Smooth muscle cell (in vitro differentiated cells): ENCODE measurements around the gene CNOT1. TPM values are rescaled to one million over a fixed set of nuclear protein-coding genes. Genes with fewer than 3 reads are reported as not detected.

Experiments
- DNase-seq: peaks from one replicate; lab custom pipeline; 2025; ENCODE audit not compliant: unreplicated experiment; lab: John Stamatoyannopoulos, UW
- H2AFZ ChIP-seq: fragments of 200-600 bp; sonication (generic); 2 replicates; pipeline ENCODE4 v1.6.0; 2016; ENCODE audit warnings: antibody characterized with exemption, low read depth, mild to moderate bottlenecking
- H3F3A ChIP-seq: fragments of 200-600 bp; sonication (generic); 2 replicates; pipeline ENCODE4 v1.6.0; 2017; ENCODE audit warnings: antibody characterized with exemption, low read depth
- H3K27ac ChIP-seq: fragments of 200-600 bp; sonication (generic); 2 replicates; pipeline ENCODE4 v1.5.1; 2016; ENCODE audit warnings: low read depth, mild to moderate bottlenecking
- H3K27me3 ChIP-seq: fragments of 200-600 bp; sonication (generic); 2 replicates; pipeline ENCODE4 v1.6.1; 2016; ENCODE audit warnings: low read depth, mild to moderate bottlenecking
- H3K36me3 ChIP-seq: fragments of 200-600 bp; sonication (generic); 2 replicates; pipeline ENCODE4 v1.5.1; 2016; ENCODE audit warnings: low read depth
- H3K4me1 ChIP-seq: fragments of 200-600 bp; sonication (generic); 2 replicates; pipeline ENCODE4 v1.5.1; 2016; ENCODE audit warnings: low read depth
- H3K4me2 ChIP-seq: fragments of 200-600 bp; sonication (generic); 2 replicates; pipeline ENCODE4 v1.6.0; 2016; ENCODE audit warnings: mild to moderate bottlenecking
- H3K4me3 ChIP-seq: fragments of 200-600 bp; sonication (generic); 2 replicates; pipeline ENCODE4 v1.5.1; 2016; ENCODE audit warnings: mild to moderate bottlenecking
- H3K79me2 ChIP-seq: fragments of 200-600 bp; sonication (generic); 2 replicates; pipeline ENCODE4 v1.6.0; 2016; ENCODE audit warnings: low read depth, mild to moderate bottlenecking
- H3K9ac ChIP-seq: fragments of 200-600 bp; sonication (generic); 2 replicates; pipeline ENCODE4 v1.6.0; 2016; ENCODE audit warnings: low read depth
- H3K9me3 ChIP-seq: fragments of 200-600 bp; sonication (generic); replicated peaks from 2 replicates; pipeline ENCODE4 v1.5.1; 2016; ENCODE audit warnings: low read depth
- H4K20me1 ChIP-seq: fragments of 200-600 bp; sonication (generic); 2 replicates; pipeline ENCODE4 v1.6.0; 2016; ENCODE audit warnings: low read depth
- WGBS: methylation state at CpG from one replicate; pipeline ENCODE4 v1.1.7; 2016; ENCODE audit warnings: low lambda C conversion rate; 5-methylcytosine and 5-hydroxymethylcytosine counted together
- polyA plus RNA-seq: library from polyadenylated mRNA; unstranded; fragments of >200 nt; fragmentation: Nextera tagmentation; extraction: Ambion mirVana; gene quantifications from 2 replicates; pipeline ENCODE4 v1.2.1, GENCODE V29; 2016
- total RNA-seq: library from RNA; depleted of rRNA; stranded (reverse); fragments of >200 nt; gene quantifications from 2 replicates; pipeline ENCODE4 v1.2.3, GENCODE V29; 2014
- TF ChIP-seq, protein P1 (sequence below): fragments of 200-600 bp; sonication (generic); IDR thresholded peaks from 2 replicates; pipeline ENCODE4 v1.5.1; 2017; ENCODE audit warnings: borderline replicate concordance, mild to moderate bottlenecking, antibody characterized with exemption; ENCODE audit not compliant: insufficient read depth, poor library complexity, severe bottlenecking

The CNOT1 gene
- total and polyA plus RNA-seq, 2 experiments from 2014 or later, result 42.6 to 88.4 TPM

GRCh38 chr16:58513874-58514273 is 115.8 kb downstream of the CNOT1 start:
- H3K79me2 ChIP-seq, result no peaks in the 10 kb centered on the region
- 58% methylated on average over 3 of the region's 3 CpGs for WGBS
- peak overlapping the region; percentile 99 for H3K4me2 ChIP-seq
- peaks cover 2% of the 10 kb centered on the region for H3K36me3 ChIP-seq
- no peak overlapping the region for H2AFZ ChIP-seq
- DNase-seq, result no peak
- no peak overlapping the region for H3K9ac ChIP-seq
- no peaks in the 10 kb centered on the region for H3K9me3 ChIP-seq
- peaks cover 10% of the 10 kb centered on the region for H3K4me1 ChIP-seq
- H3K27me3 ChIP-seq, result no peaks in the 10 kb centered on the region
- peaks cover 16% of the 10 kb centered on the region for H3F3A ChIP-seq
- H4K20me1 ChIP-seq, result peaks cover 14% of the 10 kb centered on the region
- peak overlapping the region; percentile 35 for H3K27ac ChIP-seq
- TF ChIP-seq, protein P1, sequence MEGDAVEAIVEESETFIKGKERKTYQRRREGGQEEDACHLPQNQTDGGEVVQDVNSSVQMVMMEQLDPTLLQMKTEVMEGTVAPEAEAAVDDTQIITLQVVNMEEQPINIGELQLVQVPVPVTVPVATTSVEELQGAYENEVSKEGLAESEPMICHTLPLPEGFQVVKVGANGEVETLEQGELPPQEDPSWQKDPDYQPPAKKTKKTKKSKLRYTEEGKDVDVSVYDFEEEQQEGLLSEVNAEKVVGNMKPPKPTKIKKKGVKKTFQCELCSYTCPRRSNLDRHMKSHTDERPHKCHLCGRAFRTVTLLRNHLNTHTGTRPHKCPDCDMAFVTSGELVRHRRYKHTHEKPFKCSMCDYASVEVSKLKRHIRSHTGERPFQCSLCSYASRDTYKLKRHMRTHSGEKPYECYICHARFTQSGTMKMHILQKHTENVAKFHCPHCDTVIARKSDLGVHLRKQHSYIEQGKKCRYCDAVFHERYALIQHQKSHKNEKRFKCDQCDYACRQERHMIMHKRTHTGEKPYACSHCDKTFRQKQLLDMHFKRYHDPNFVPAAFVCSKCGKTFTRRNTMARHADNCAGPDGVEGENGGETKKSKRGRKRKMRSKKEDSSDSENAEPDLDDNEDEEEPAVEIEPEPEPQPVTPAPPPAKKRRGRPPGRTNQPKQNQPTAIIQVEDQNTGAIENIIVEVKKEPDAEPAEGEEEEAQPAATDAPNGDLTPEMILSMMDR, result no peak
- H3K4me3 ChIP-seq, result no peak overlapping the region

GRCh38 chr16:58511933-58512815 is 117.5 kb downstream of the CNOT1 start:
- no peak overlapping the region for H3K4me2 ChIP-seq
- H4K20me1 ChIP-seq, result peaks cover 10% of the 10 kb centered on the region
- no peaks in the 10 kb centered on the region for H3K79me2 ChIP-seq
- H3K36me3 ChIP-seq, result no peaks in the 10 kb centered on the region
- peaks cover 10% of the 10 kb centered on the region for H3K4me1 ChIP-seq
- no peak overlapping the region for H3K27ac ChIP-seq
- no peak overlapping the region for H2AFZ ChIP-seq
- no peaks in the 10 kb centered on the region for H3F3A ChIP-seq
- TF ChIP-seq, protein P1, result peak; percentile 75
- no peaks in the 10 kb centered on the region for H3K27me3 ChIP-seq
- H3K9me3 ChIP-seq, result no peaks in the 10 kb centered on the region
- WGBS, result 69% methylated on average over 14 of the region's 17 CpGs
- H3K4me3 ChIP-seq, result no peak overlapping the region
- no peak for DNase-seq
- no peak overlapping the region for H3K9ac ChIP-seq

DNA sequence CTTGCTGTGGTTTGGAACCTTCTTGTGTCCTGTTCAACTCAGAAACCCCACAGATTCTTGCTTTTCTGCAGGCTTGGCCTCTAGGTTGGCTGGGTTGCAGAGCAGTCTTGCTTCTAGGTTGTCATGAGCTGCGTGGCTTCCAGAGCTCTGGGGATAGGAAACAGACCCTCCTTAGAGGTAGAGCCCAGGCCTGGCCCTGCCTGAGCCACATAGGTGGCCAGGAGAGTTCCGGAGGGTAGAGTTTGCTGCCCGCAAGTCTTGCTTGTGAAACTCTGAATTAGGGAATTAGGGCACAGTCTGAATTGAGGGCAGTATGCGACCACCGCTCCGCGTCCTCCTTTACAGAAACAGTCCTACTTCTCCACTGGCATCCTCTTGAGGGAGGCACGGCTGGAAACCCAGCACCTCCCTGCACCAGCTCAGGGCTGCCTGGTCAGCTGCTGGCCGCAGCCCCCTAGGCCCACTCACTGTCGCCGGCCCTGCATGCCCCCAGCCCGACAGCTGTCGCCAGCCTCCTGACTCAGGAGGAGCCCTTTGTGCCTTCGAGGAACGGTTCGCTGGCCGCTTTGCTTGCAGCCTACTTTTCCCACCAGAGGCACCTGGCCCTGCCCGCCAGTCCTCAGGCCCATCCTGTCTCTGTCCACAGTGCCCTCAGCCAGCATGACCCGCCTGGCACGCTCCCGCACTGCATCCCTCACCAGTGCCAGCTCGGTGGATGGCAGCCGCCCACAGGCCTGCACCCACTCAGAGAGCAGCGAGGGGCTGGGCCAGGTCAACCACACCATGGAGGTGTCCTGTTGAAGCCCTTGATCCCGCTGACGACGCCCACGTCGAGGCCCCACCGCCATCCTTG is 118.6 kb downstream of the CNOT1 start:
- H3K79me2 ChIP-seq, result no peaks in the 10 kb centered on the region
- H3K27ac ChIP-seq, result no peak overlapping the region
- peaks cover 10% of the 10 kb centered on the region for H3K4me1 ChIP-seq
- TF ChIP-seq, protein P1, result no peak
- H3K9me3 ChIP-seq, result no peaks in the 10 kb centered on the region
- H4K20me1 ChIP-seq, result no peaks in the 10 kb centered on the region
- H3K4me2 ChIP-seq, result no peak overlapping the region
- H3F3A ChIP-seq, result no peaks in the 10 kb centered on the region
- WGBS, result 96% methylated on average over 30 of the region's 30 CpGs
- H2AFZ ChIP-seq, result no peak overlapping the region
- H3K4me3 ChIP-seq, result no peak overlapping the region
- no peaks in the 10 kb centered on the region for H3K36me3 ChIP-seq
- no peak overlapping the region for H3K9ac ChIP-seq
- no peak for DNase-seq
- no peaks in the 10 kb centered on the region for H3K27me3 ChIP-seq
